Measurements from ENCODE around the gene TFF3.

GRCh38 chr21:42277593-42277992 is 37.6 kb downstream of the TFF3 start:
- TF ChIP-seq POLR2A (IDR thresholded peaks at IDR 0.05) = no peak
- no peak for TF ChIP-seq CTCF (IDR thresholded peaks at IDR 0.05)
